NCI-H2227 treated with DMSO at 0.1 percent for 48 hours (cell line): ENCODE measurements around the gene PAK1.
"Not testable (repeated sequence)": the region's sequence is repeated elsewhere in the genome, so short reads cannot be mapped to it uniquely, and the experiment has no call there.

Experiments used
- DNase-seq: peaks from one replicate; lab custom pipeline; 2025; lab: John Stamatoyannopoulos, UW

The PAK1 gene

DNA sequence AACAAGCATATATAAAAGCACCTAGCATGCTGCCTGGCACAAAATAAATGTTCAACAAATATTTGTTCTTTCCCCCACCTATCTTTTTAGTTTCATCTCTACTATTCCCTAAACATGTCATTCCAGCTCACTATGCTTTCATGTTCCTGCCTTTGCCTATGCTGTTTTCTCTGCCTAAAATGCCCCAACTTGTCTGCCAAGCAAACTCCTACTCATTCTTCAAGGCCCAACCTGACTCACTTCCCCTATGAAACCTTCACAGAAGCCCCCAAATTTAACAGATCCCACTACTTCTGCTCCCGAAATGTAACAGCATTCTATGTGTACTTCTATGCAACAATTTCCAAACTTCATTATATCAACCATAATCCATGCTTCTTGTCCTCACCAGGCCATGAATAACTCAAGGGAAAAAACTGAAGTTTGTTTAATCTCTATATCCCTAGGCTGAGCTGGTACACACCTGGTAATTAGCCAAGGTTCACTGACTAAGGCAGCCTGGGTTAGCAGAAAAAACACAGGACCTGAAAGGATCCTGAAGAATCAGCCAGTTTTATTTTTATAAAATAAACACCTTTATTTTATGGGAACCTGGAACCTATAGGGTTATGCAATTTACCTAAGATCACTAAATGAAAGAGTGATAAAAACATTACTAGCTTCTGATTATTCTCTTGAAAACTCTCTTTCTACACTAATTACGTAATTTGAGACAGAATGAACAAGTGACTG lies 72.2 kb downstream of the PAK1 start:
- DNase-seq: no peak

- no peak for DNase-seq
Measured at GRCh38 chr11:77400775-77401449, 73.0 kb downstream of the PAK1 start.

GRCh38 chr11:77400271-77400670 lies 73.6 kb downstream of the PAK1 start:
- DNase-seq: no peak

- DNase-seq: no peak
Measured at GRCh38 chr11:77397631-77398030, 76.3 kb downstream of the PAK1 start.

DNA sequence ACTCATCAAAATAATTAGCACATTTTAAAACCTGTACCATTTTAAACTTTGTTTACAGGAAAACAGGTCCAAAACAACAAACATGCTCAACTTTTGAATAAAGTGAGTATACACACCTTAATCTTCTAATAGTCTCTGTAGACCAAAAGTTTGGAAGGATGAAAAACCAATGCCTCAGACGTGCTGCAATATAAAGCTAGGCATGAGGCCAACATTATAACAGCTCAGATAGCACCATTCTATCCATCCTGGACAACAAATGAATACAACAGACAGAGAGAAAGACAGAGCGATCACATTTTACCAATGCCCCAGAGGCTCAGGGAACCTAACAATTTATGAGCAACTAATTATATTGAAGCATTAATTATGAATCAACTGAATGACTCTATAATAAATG lies 77.0 kb downstream of the PAK1 start:
- DNase-seq: no peak

DNA sequence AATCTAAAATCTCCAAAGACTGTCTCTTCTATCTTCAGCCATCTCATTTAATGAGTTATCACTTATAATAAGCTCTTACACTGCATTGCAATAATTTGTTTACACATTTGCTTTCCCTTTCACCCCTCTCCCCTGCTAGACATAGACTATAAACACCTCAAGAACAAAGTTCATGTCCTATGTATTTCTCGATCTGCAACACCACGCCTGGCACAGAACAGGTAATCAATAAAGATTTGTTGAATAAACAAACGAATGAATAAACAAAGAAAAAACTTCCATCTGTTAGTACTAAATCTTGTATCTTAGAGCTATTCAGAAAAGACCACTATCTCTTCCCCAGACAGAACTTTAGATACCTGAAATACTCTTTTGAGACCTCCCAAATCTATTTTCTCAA lies 77.6 kb downstream of the PAK1 start:
- no peak for DNase-seq

- DNase-seq: no peak
Measured at GRCh38 chr11:77395460-77396173, 78.3 kb downstream of the PAK1 start.

- no peak for DNase-seq
Measured at GRCh38 chr11:77392842-77393241, 81.1 kb downstream of the PAK1 start.

DNA sequence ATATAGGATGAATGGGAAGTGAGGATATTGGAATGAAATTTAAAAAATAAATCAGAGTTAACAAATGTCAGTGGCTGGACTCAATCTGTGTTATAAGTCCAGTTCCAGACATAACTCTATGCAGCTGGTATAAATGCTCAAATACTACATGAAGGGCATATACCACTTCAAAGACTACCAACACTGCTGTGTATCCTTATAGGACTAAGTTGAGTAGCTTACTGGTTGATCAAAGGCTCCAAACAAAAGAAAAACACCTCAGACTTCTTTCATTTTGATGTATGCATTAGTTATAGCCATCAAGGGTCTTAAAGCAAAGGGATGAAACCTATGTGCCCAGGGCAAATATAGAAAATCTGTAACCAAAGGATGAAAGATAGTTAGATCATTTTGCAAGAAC lies 86.2 kb downstream of the PAK1 start:
- DNase-seq: no peak

DNA sequence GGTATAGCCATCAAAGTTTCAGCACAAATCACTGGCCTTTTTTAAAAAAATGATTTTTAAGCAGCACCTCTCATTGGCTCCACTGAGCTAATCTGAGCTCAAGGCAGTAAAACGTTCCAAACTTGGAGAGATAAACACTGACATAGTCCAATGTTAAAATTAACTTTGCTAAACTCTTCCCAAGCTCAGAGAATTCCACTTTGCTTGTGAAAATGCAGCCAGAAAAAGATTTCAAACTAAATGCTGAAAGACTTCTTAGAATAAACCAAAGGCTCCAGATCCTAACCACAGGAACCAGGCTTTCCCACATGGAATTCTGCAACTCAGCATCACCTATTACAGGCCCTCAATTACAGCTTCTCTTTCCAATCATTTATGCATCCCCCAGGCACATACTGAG lies 87.7 kb downstream of the PAK1 start:
- DNase-seq: no peak

- DNase-seq: not testable (repeated sequence)
Measured at GRCh38 chr11:77385255-77385771, 88.6 kb downstream of the PAK1 start.

- no peak for DNase-seq
Measured at GRCh38 chr11:77384571-77384970, 89.3 kb downstream of the PAK1 start.

GRCh38 chr11:77383349-77383748 lies 90.5 kb downstream of the PAK1 start:
- DNase-seq: not testable (repeated sequence)

DNA sequence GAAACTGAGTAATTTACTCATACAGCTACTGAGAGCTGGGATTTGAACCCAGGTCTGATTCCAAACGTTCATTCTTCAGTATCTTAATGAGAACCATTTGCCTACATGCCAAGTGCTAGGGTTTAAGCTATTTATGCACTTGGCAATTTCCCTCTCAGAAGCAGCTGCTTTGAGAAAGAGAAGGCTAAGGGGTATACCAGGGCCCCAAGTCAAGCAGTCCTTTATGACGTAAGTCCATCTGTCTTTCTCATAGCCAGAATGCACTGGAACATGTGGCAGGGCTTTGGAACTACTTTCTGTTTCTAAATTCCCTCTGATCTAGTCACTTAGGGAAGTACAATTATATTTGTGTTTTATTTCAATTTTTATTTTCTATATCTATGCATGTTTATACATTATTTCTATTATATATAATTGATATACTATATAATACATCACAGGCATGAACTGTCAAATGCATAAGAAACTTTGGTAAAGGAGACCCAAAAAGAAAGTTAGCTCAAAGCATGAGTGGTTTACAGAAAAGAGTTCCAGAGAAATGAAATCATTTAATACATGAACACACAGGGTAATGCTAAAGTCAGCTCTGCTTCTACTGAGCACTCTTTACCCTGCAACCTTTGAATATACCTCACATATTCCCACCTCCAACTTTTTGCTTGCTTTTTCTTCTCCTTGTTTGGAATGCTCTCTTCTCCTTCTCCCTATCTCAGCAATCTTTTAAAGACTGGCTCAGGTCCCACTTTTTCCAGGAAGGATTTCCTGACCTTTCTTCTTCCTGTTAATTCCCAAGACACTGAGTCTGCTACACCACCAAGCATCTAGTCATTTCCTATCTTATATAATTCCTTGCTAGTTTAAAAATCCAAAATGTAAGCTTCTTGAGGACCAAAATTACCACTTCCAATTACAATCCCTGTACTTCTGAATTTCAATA lies 91.9 kb downstream of the PAK1 start:
- DNase-seq: no peak

GRCh38 chr11:77379934-77380333 lies 94.0 kb downstream of the PAK1 start:
- DNase-seq: no peak

DNA sequence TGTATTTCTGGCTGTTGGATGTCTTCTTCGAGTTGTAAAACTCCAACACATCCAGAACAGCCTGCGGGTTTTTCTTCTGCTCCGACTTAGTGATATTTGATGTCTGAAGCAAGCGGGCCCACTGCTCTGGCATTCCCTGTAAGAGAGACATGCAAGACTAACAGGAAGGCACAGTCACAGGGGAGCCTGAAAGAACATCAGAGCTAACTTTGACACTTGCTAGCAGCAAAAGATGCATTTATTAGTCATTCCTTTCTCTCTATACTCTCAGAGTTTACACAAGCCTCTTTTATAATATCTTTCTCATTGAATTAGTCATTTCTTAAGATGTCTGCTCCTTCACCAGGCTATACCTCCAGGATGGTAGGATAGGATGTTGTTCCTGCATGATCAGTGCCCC lies 94.6 kb downstream of the PAK1 start:
- no peak for DNase-seq

GRCh38 chr11:77377734-77378133 lies 96.2 kb downstream of the PAK1 start:
- DNase-seq: no peak

DNA sequence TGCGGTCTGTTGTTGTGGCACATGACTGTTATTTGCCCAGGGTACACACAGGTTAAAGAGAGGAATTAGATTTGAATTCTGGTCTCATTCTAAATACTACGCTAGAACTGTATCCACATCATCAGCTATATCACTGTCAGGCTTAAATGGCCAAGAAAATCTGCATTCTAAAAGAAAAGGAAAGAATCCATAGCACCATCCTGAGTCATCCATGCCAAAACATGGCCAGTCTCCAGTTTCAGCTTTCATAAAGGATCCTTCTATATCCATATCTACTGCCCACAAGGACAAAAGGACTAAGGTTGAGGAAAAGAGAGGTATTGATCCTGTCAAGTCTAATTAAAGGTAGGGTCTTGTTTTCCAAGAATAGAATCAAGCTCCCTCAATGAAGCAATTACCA lies 98.8 kb downstream of the PAK1 start:
- DNase-seq: no peak

- no peak for DNase-seq
Measured at GRCh38 chr11:77374611-77375031, 99.3 kb downstream of the PAK1 start.

DNA sequence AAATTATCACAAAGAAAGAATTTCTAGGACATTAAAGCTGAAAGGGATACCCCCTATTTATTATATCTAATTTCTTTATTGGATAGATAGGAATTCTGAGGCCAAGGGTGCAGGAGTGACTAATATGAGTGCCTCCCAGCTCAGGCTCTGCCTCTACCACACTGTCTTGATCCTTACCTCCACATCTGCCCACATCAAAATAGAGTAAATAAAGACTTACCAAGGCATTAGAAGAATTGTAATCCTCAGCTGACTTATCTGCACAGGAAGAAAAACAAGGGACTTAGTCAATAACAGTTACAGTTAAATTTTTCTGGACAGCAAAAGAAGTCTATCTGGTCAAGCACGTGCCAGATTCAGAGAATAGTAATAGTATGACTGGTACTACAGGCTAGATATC lies 99.8 kb downstream of the PAK1 start:
- DNase-seq: no peak

DNA sequence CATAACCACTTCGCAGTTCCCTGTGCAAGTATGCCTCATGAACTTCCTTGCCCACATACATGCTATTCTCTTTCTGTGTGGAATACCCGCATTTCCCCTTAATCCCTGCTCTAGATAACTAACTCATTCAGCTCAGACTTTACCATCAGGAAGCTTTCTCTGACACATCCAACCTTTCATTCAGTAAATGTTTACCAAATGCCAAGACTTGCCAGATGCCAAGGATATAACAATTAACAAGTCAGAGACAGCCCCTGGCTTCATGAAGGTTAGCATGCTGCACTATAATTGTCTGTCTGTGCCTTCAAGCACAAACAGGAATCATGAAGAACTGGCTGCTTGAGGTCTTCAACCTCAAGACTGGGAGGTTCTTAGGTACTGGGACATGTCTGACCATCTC lies 101.2 kb downstream of the PAK1 start:
- DNase-seq: no peak

DNA sequence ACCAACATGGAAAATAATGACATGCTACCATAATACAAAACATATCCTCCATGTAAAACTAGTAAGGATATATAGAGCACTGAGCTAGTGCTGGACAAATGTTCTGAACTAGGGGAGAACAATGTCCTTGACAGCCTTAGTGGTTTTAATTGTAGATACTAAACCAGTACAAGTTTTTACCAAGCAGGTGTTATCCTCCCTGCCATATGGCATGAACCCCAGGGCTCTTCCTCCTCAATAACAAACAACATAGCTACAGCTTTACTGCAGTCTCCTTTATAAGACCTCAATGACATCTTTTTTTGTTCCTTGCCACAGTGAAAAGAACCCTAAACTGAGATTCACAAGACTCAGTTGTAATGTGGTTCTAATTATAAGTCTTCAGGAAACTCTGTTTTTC lies 102.2 kb downstream of the PAK1 start:
- DNase-seq: no peak
